NCI-H2227 (cell line): ENCODE results near the gene SNTG2.

ENCODE experiments used
- DNase-seq: peaks from one replicate; lab custom pipeline; 2025; ENCODE audit not compliant: unreplicated experiment; lab: John Stamatoyannopoulos, UW

The SNTG2 gene

GRCh38 chr2:1259746-1260145, 309.1 kb downstream of the SNTG2 start:
- DNase-seq = no peak

- DNase-seq = no peak
These were observed 312.0 kb downstream of the SNTG2 start for GRCh38 chr2:1262609-1263008.

- DNase-seq = no peak
These were observed 314.8 kb downstream of the SNTG2 start for GRCh38 chr2:1265454-1265853.

- DNase-seq = no peak
These were observed 315.7 kb downstream of the SNTG2 start for GRCh38 chr2:1266351-1266750.

GRCh38 chr2:1268034-1268433, 317.4 kb downstream of the SNTG2 start:
- no peak for DNase-seq

GRCh38 chr2:1269812-1270211, 319.2 kb downstream of the SNTG2 start:
- no peak for DNase-seq

GRCh38 chr2:1272835-1273234, 322.2 kb downstream of the SNTG2 start:
- no peak for DNase-seq

GRCh38 chr2:1277634-1278033, 327.0 kb downstream of the SNTG2 start:
- no peak for DNase-seq

GRCh38 chr2:1278125-1278524, 327.5 kb downstream of the SNTG2 start:
- no peak for DNase-seq

- DNase-seq = no peak
These were observed 328.2 kb downstream of the SNTG2 start for GRCh38 chr2:1278861-1279260.

- DNase-seq = no peak
These were observed 331.9 kb downstream of the SNTG2 start for GRCh38 chr2:1282552-1282951.

GRCh38 chr2:1283020-1283801, 332.6 kb downstream of the SNTG2 start:
- DNase-seq = no peak

GRCh38 chr2:1283871-1284270, 333.2 kb downstream of the SNTG2 start:
- no peak for DNase-seq

GRCh38 chr2:1286929-1287328, 336.3 kb downstream of the SNTG2 start:
- DNase-seq = no peak

GRCh38 chr2:1287427-1287826, 336.8 kb downstream of the SNTG2 start:
- DNase-seq = no peak

- DNase-seq = no peak
These were observed 344.3 kb downstream of the SNTG2 start for GRCh38 chr2:1294900-1295299.

GRCh38 chr2:1295740-1296139, 345.1 kb downstream of the SNTG2 start:
- no peak for DNase-seq

GRCh38 chr2:1297372-1298159, 346.9 kb downstream of the SNTG2 start:
- DNase-seq = no peak

- no peak for DNase-seq
These were observed 348.4 kb downstream of the SNTG2 start for GRCh38 chr2:1299043-1299442.

- DNase-seq = no peak
These were observed 349.6 kb downstream of the SNTG2 start for GRCh38 chr2:1300284-1300683.

GRCh38 chr2:1301056-1301455, 350.4 kb downstream of the SNTG2 start:
- DNase-seq = no peak

- no peak for DNase-seq
These were observed 354.8 kb downstream of the SNTG2 start for GRCh38 chr2:1305342-1306013.
